GM12878 (cell line): ENCODE results near the gene LRTM2. TPM values are rescaled to one million over a fixed set of nuclear protein-coding genes. Genes with fewer than 3 reads are reported as not detected.
A peak's percentile ranks its signal among the peaks of the same experiment; 100 is the strongest.

Source experiments
- ATAC-seq: fragments of 200-7000 bp; cut with Tn5 transposase; 3 replicates; pipeline ENCODE4 v1.9.1; 2020; ENCODE audit warnings: mild to moderate bottlenecking, moderate library complexity
- BruUV-seq: library from RNA; stranded (reverse); fragments of 400-500 nt; replicated peaks from 2 replicates; lab custom pipeline; 2021; lab: Mats Ljungman, UMichigan
- CTCF ChIA-PET: fragments of 300-600 bp; sonication (Branson Sonifier 250); formaldehyde crosslinking; extraction: SDS; loops from one replicate; lab custom pipeline; 2021; ENCODE audit warnings: inconsistent platforms; lab: Yijun Ruan, JAX
- POLR2A ChIA-PET: fragments of 350-600 bp; formaldehyde crosslinking; extraction: SDS; loops from one replicate; lab custom pipeline; 2021; ENCODE audit warnings: inconsistent platforms; lab: Charles Lee
- RAD21 ChIA-PET: fragments of 300-600 bp; sonication (Branson Sonifier 250); formaldehyde crosslinking; loops from one replicate; lab custom pipeline; 2023; ENCODE audit warnings: antibody characterized with exemption; ENCODE audit not compliant: unreplicated experiment; lab: Charles Lee
- SMC1A ChIA-PET: fragments of 300-600 bp; sonication (Branson Sonifier 250); formaldehyde crosslinking; loops from one replicate; lab custom pipeline; 2023; ENCODE audit not compliant: unreplicated experiment, uncharacterized antibody; lab: Charles Lee
- DNase-seq: peaks from one replicate; pipeline ENCODE4 v3.0.0-alpha.2; 2011; ENCODE audit warnings: low read depth, low spot score
- FAIRE-seq: peaks from 3 replicates; lab custom pipeline; 2011; peaks lifted over from hg19 to GRCh38; lab: Jason Lieb, UNC
- H2AFZ ChIP-seq: 2 replicates; pipeline ENCODE4 v1.6.0; 2011; ENCODE audit warnings: low read depth, low read length, control low read depth; ENCODE audit not compliant: control insufficient read depth
- H3K27ac ChIP-seq: 2 replicates; pipeline ENCODE4 v1.5.1; 2011; ENCODE audit warnings: control low read depth; ENCODE audit not compliant: control insufficient read depth, insufficient read depth
- H3K27me3 ChIP-seq, 2 experiments: replicated peaks in 1 of 2; 2 replicates each; pipeline versions ENCODE4 v1.6.0 to v1.6.1; 2011; ENCODE audit warnings: low read length in 1 of 2; ENCODE audit not compliant: control insufficient read depth in 2 of 2, insufficient read depth in 2 of 2
- H3K36me3 ChIP-seq, 2 experiments: 2 replicates each; pipeline ENCODE4 v1.5.1; 2011; ENCODE audit warnings: low read length in 1 of 2; ENCODE audit not compliant: control insufficient read depth in 2 of 2, insufficient read depth in 2 of 2
- H3K4me1 ChIP-seq: 2 replicates; pipeline ENCODE4 v1.6.1; 2011; ENCODE audit warnings: mild to moderate bottlenecking, low read length, moderate library complexity, mixed read lengths; ENCODE audit not compliant: control insufficient read depth, insufficient read depth
- H3K4me2 ChIP-seq: 2 replicates; pipeline ENCODE4 v1.6.0; 2011; ENCODE audit warnings: control low read depth; ENCODE audit not compliant: control insufficient read depth, insufficient read depth
- H3K4me3 ChIP-seq: fragments of 200-600 bp; sonication (generic); 2 replicates; pipeline ENCODE4 v1.5.1; 2016
- H3K79me2 ChIP-seq: 2 replicates; pipeline ENCODE4 v1.6.0; 2011; ENCODE audit warnings: low read length; ENCODE audit not compliant: control insufficient read depth, insufficient read depth
- H3K9ac ChIP-seq: 2 replicates; pipeline ENCODE4 v1.8.0; 2011; ENCODE audit warnings: low read length, control low read depth, mixed read lengths; ENCODE audit not compliant: control insufficient read depth, insufficient read depth
- H3K9me3 ChIP-seq: replicated peaks from 3 replicates; pipeline ENCODE4 v1.5.1; 2011; ENCODE audit warnings: mild to moderate bottlenecking, low read length; ENCODE audit not compliant: control insufficient read depth, insufficient read depth
- H4K20me1 ChIP-seq: 2 replicates; pipeline ENCODE4 v1.6.0; 2011; ENCODE audit not compliant: control insufficient read depth, insufficient read depth
- BHLHE40 ChIP-seq, 2 experiments: fragments of 450-650 bp in 1 of 2; IDR thresholded peaks; 2 replicates each; pipeline ENCODE4 v1.6.1; 2011 to 2017; ENCODE audit warnings: low read depth in 2 of 2, borderline replicate concordance in 1 of 2, improper control_type of control experiment in 1 of 2, low read length in 1 of 2, mild to moderate bottlenecking in 1 of 2
- CHD1 ChIP-seq: IDR thresholded peaks from 2 replicates; pipeline ENCODE4 v1.6.1; 2012; ENCODE audit warnings: low read depth, low read length, improper control_type of control experiment
- CREB1 ChIP-seq: IDR thresholded peaks from 2 replicates; pipeline ENCODE4 v1.6.1; 2012; ENCODE audit warnings: low read depth, mild to moderate bottlenecking, inconsistent platforms
- HDGF ChIP-seq: fragments of 450-650 bp; IDR thresholded peaks from 2 replicates; pipeline ENCODE4 v1.6.1; 2016; ENCODE audit warnings: antibody characterized with exemption
- HSF1 ChIP-seq: fragments of 150-350 bp; IDR thresholded peaks from 2 replicates; pipeline ENCODE4 v1.6.1; 2014; ENCODE audit warnings: mild to moderate bottlenecking, low read depth, low read length
- RAD21 ChIP-seq: IDR thresholded peaks from 2 replicates; pipeline ENCODE4 v1.6.1; 2011; ENCODE audit warnings: mild to moderate bottlenecking, low read depth, low read length, moderate library complexity; ENCODE audit not compliant: insufficient read depth
- SMARCA5 ChIP-seq: fragments of 450-650 bp; IDR thresholded peaks from 2 replicates; pipeline ENCODE4 v1.6.1; 2017; ENCODE audit warnings: mild to moderate bottlenecking
- SPI1 ChIP-seq: IDR thresholded peaks from 2 replicates; pipeline ENCODE4 v1.6.1; 2011; ENCODE audit warnings: low read depth, mild to moderate bottlenecking, low read length, moderate library complexity, borderline replicate concordance; ENCODE audit not compliant: insufficient read depth
- ZBTB40 ChIP-seq: fragments of 450-650 bp; IDR thresholded peaks from 2 replicates; pipeline ENCODE4 v1.6.1; 2016; ENCODE audit warnings: mild to moderate bottlenecking, moderate library complexity, borderline replicate concordance
- ZSCAN29 ChIP-seq: fragments of 450-650 bp; IDR thresholded peaks from 2 replicates; pipeline ENCODE4 v1.6.1; 2017; ENCODE audit warnings: mild to moderate bottlenecking, moderate library complexity
- WGBS: methylation state at CpG from one replicate; pipeline ENCODE4 v1.1.6; 2016; ENCODE audit warnings: low lambda C conversion rate; ENCODE audit not compliant: insufficient replicate concordance, insufficient coverage; ENCODE audit errors: missing lambda C conversion rate; 5-methylcytosine and 5-hydroxymethylcytosine counted together
- in situ Hi-C: fragments of 300-500 bp; cut with MboI; formaldehyde crosslinking; loops from 9 replicates; pipeline ENCODE4 v1.14.3; 2018; ENCODE audit warnings: mixed read lengths
- intact Hi-C: fragments of 100-400 bp; cut with micrococcal nuclease; formaldehyde crosslinking; loops from one replicate; pipeline ENCODE4 v1.14.2; 2022; ENCODE audit not compliant: unreplicated experiment
- polyA plus RNA-seq, 11 experiments: library from polyadenylated mRNA; depleted of rRNA in 4 of 11; unstranded in 6 of 11; stranded (reverse) in 5 of 11; fragments of >200 nt; fragmentation: Nextera tagmentation in 4 of 11; fragmentation: Illumina TruSeq in 1 of 11; extraction: Ambion mirVana in 4 of 11; extraction: Trizol in 1 of 11; gene quantifications; 1 replicate in 1 of 11; 2 replicates in 10 of 11; pipeline versions ENCODE4 v1.2.1 to v1.2.3, GENCODE V29; 2011 to 2016; ENCODE audit warnings: inconsistent platforms in 2 of 11, missing spikeins in 2 of 11, low read depth in 1 of 11
- total RNA-seq, 4 experiments: library from RNA; depleted of rRNA in 3 of 4; stranded (reverse); fragments of >200 nt in 3 of 4; fragmentation: Illumina TruSeq in 1 of 4; extraction: Trizol in 1 of 4; gene quantifications; 2 replicates each; pipeline versions ENCODE4 v1.2.1 to v1.2.3, GENCODE V29; 2013 to 2021
- TF ChIP-seq, protein P1 (sequence below): IDR thresholded peaks from 2 replicates; pipeline ENCODE4 v1.6.1; 2012; ENCODE audit warnings: low read depth, low read length, improper control_type of control experiment

LRTM2 gene
- total and polyA plus RNA-seq, 10 of the 15 experiments (the other 5 are each of a cell fraction or from before 2014, with no cell fraction given), result 0.05 TPM; not detected in 9

- DNase-seq (no peak), ATAC-seq (no peak; the same call in 1 of the 3 replicates), FAIRE-seq (no peak)
- H3K27ac ChIP-seq, result no peak overlapping the region
- intact Hi-C loops (no loop called here), in situ Hi-C loops (no loop called here)
- no peaks in the 10 kb centered on the region for H3K4me1 ChIP-seq
- no peaks in the 10 kb centered on the region for H3K79me2 ChIP-seq
- TF ChIP-seq CHD1 (no peak), SPI1 (no peak), HSF1 (no peak), BHLHE40 (IDR thresholded peaks at IDR 0.05; ENCODE audit: borderline replicate concordance in 1 of 2, low read depth in 2 of 2, low read length in 1 of 2) (peak in 1 of 2 experiments; percentile 38; a peak in 1 of 4 replicates)
- CTCF ChIA-PET, result no interaction called here
- no TSS peak for BruUV-seq
- SMC1A ChIA-PET, result interaction anchor here (1.0 to 1.4 kb wide), 2 partner anchors 18 to 118 kb away, joined by 3 to 6 read pairs; no protein-coding TSS in a partner anchor
- no peak overlapping the region for H2AFZ ChIP-seq
- RAD21 ChIA-PET, result interaction anchor here (0.6 to 0.7 kb wide), 2 partner anchors 24 to 39 kb away, joined by 3 read pairs; no protein-coding TSS in a partner anchor
- H3K9me3 ChIP-seq, result no peaks in the 10 kb centered on the region
- H3K9ac ChIP-seq, result no peak overlapping the region
- no peak overlapping the region for H3K4me2 ChIP-seq
- H3K36me3 ChIP-seq, result no peaks in the 10 kb centered on the region
- POLR2A ChIA-PET, result interaction anchor here (0.6 kb wide), 1 partner anchor 1604 kb away, joined by 4 read pairs; no protein-coding TSS in a partner anchor
- H3K27me3 ChIP-seq, result peaks cover 8 to 11% of the 10 kb centered on the region in 2 experiments; a peak in 3 of 4 replicates
- H4K20me1 ChIP-seq, result no peaks in the 10 kb centered on the region
- WGBS, result 11% methylated on average over 12 of the region's 12 CpGs
- H3K4me3 ChIP-seq, result no peak overlapping the region
Measured at GRCh38 chr12:1821805-1822204, 1.4 kb downstream of the LRTM2 start.

DNA sequence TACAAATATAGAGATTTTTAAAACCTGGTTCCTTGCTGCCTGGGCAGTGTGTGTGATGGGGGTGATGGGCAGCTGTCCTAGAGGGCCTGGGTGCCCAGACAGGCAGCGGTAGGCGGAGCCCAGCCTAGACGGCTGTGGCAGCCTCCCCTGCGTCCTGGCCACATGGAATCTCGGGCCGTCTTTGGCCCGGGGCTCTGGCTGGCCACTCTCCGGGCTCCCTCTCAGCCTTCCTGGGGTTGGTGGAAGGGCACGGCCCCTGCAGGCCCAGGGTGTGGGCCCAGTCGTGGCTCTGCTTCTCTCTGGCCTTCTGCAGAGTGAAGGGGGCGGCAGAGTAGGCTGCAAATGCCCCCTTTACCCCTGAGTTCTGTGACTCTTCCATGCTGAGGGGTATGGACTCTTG, 2.3 kb downstream of the LRTM2 start:
- Histone ChIP-seq H3K4me3 (no peak overlapping the region), H3K79me2 (no peaks in the 10 kb centered on the region), H3K9ac (no peak overlapping the region), H3K27me3 (peaks cover 8 to 11% of the 10 kb centered on the region in 2 experiments; a peak in 3 of 4 replicates), H3K4me2 (no peak overlapping the region), H3K36me3 (no peaks in the 10 kb centered on the region), H4K20me1 (no peaks in the 10 kb centered on the region), H2AFZ (no peak overlapping the region), H3K27ac (no peak overlapping the region), H3K4me1 (no peaks in the 10 kb centered on the region), H3K9me3 (no peaks in the 10 kb centered on the region)
- ChIA-PET RAD21 (no interaction called here), POLR2A (no interaction called here), CTCF (no interaction called here), SMC1A (interaction anchor here (1.0 kb wide), 1 partner anchor 17 kb away, joined by 3 read pairs; no protein-coding TSS in a partner anchor)
- 37% methylated on average over 11 of the region's 11 CpGs for WGBS
- intact Hi-C loops, result no loop called here
- DNase-seq (no peak), ATAC-seq (no peak), FAIRE-seq (no peak)
- BruUV-seq, result no TSS peak
- in situ Hi-C loops, result no loop called here
- TF ChIP-seq SMARCA5 (no peak), ZBTB40 (no peak), SPI1 (no peak), RAD21 (no peak), CREB1 (no peak), ZSCAN29 (no peak), HDGF (no peak)
- TF ChIP-seq, protein P1, sequence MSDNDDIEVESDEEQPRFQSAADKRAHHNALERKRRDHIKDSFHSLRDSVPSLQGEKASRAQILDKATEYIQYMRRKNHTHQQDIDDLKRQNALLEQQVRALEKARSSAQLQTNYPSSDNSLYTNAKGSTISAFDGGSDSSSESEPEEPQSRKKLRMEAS, result no peak
